HepG2 (cell line): Measurements from ENCODE around the gene CSNK1D. TPM values are rescaled to one million over a fixed set of nuclear protein-coding genes. Genes with fewer than 3 reads are reported as not detected.
A peak's percentile ranks its signal among the peaks of the same experiment; 100 is the strongest.

ENCODE experiments used
- CBX1 ChIP-seq: IDR thresholded peaks from one replicate; pipeline ENCODE4 v1.6.1; 2016; ENCODE audit warnings: antibody characterized with exemption, low read depth
- CENPT ChIP-seq: sonication (generic); formaldehyde crosslinking; IDR thresholded peaks from 2 replicates; pipeline ENCODE4 v1.8.0; 2022; ENCODE audit warnings: low read depth, mild to moderate bottlenecking, moderate library complexity, missing genetic modification reagents
- IKZF4 ChIP-seq: sonication (generic); formaldehyde crosslinking; IDR thresholded peaks from 2 replicates; pipeline ENCODE4 v1.5.1; 2020; ENCODE audit warnings: borderline replicate concordance, mild to moderate bottlenecking, low read depth, missing genetic modification reagents; ENCODE audit errors: not compliant biosample characterization
- NFAT5 ChIP-seq: sonication (generic); formaldehyde crosslinking; IDR thresholded peaks from 2 replicates; pipeline ENCODE4 v1.4.0; 2020; ENCODE audit warnings: missing genetic modification reagents
- NFYB ChIP-seq: sonication (generic); formaldehyde crosslinking; IDR thresholded peaks from 2 replicates; pipeline ENCODE4 v1.4.0; 2020; ENCODE audit warnings: missing genetic modification reagents
- NONO ChIP-seq, 2 experiments: fragments of 450-650 bp in 1 of 2; sonication (generic) in 1 of 2; formaldehyde crosslinking in 1 of 2; IDR thresholded peaks in 1 of 2; conservative IDR thresholded peaks in 1 of 2; 2 replicates each; pipeline versions ENCODE4 v1.6.1 to v1.8.0; 2017 to 2022; ENCODE audit warnings: mild to moderate bottlenecking in 1 of 2, missing genetic modification reagents in 1 of 2, moderate library complexity in 1 of 2
- NPAS2 ChIP-seq: sonication (generic); formaldehyde crosslinking; IDR thresholded peaks from 2 replicates; pipeline ENCODE4 v1.8.0; 2022; ENCODE audit warnings: mild to moderate bottlenecking, missing genetic modification reagents, borderline replicate concordance
- PAXIP1 ChIP-seq: sonication (generic); formaldehyde crosslinking; conservative IDR thresholded peaks from 2 replicates; pipeline ENCODE4 v1.4.0; 2020; ENCODE audit warnings: mild to moderate bottlenecking, missing genetic modification reagents, moderate library complexity
- SNAI1 ChIP-seq: sonication (generic); formaldehyde crosslinking; IDR thresholded peaks from 2 replicates; pipeline ENCODE4 v1.5.0; 2020; ENCODE audit warnings: mild to moderate bottlenecking, missing genetic modification reagents, borderline replicate concordance
- SRSF4 ChIP-seq: fragments of 200-400 bp; formaldehyde crosslinking; IDR thresholded peaks from one replicate; pipeline ENCODE4 v1.6.1; 2018; ENCODE audit warnings: mild to moderate bottlenecking, low read depth, low read length, moderate library complexity; ENCODE audit not compliant: poor library complexity, severe bottlenecking
- USF2 ChIP-seq, 2 experiments: sonication (generic) in 1 of 2; formaldehyde crosslinking in 1 of 2; IDR thresholded peaks; 2 replicates each; pipeline versions ENCODE4 v1.5.1 to v1.6.1; 2011 to 2020; ENCODE audit warnings: borderline replicate concordance in 1 of 2, low read depth in 1 of 2, low read length in 1 of 2, mild to moderate bottlenecking in 1 of 2, missing genetic modification reagents in 1 of 2, moderate library complexity in 1 of 2
- XRCC5 ChIP-seq: fragments of 200-400 bp; formaldehyde crosslinking; optimal IDR thresholded peaks from 2 replicates; pipeline ENCODE3; 2017; ENCODE audit warnings: mild to moderate bottlenecking, low read length
- ZNF251 ChIP-seq: sonication (generic); formaldehyde crosslinking; IDR thresholded peaks from 2 replicates; pipeline ENCODE4 v1.9.0; 2021; ENCODE audit warnings: mild to moderate bottlenecking, missing genetic modification reagents
- ZNF713 ChIP-seq: sonication (generic); formaldehyde crosslinking; IDR thresholded peaks from 2 replicates; pipeline ENCODE4 v1.4.0; 2020; ENCODE audit warnings: mild to moderate bottlenecking, missing genetic modification reagents
- polyA plus RNA-seq, 8 experiments: library from polyadenylated mRNA; depleted of rRNA in 3 of 8; stranded (reverse) in 7 of 8; unstranded in 1 of 8; fragments of >200 nt; fragmentation: Illumina TruSeq in 4 of 8; extraction: Trizol in 4 of 8; gene quantifications; 2 replicates each; pipeline versions ENCODE4 v1.2.1 to v1.2.3, GENCODE V29; 2011 to 2016; ENCODE audit warnings: low read depth in 4 of 8, missing spikeins in 1 of 8, mixed read lengths in 1 of 8; ENCODE audit not compliant: insufficient read depth in 1 of 8
- total RNA-seq, 5 experiments: library from RNA; depleted of rRNA; stranded (reverse); fragments of >200 nt; fragmentation: Illumina TruSeq; extraction: Trizol; gene quantifications; 2 replicates each; pipeline ENCODE4 v1.2.3, GENCODE V29; 2016; ENCODE audit warnings: low read depth in 1 of 5
- TF ChIP-seq, protein P1 (sequence below): sonication (generic); formaldehyde crosslinking; IDR thresholded peaks from 2 replicates; pipeline ENCODE4 v1.4.0; 2020; ENCODE audit warnings: mild to moderate bottlenecking, missing genetic modification reagents

Gene CSNK1D
- total and polyA plus RNA-seq, 2 of the 13 experiments (the other 11 are each of a cell fraction or from before 2014, with no cell fraction given): 31.5 to 128 TPM

- TF ChIP-seq USF2 (IDR thresholded peaks at IDR 0.05; ENCODE audit: low read depth, low read length) (no peak), USF2 (CRISPR knock-in tag; IDR thresholded peaks at IDR 0.05; ENCODE audit: borderline replicate concordance) (no peak), NONO (IDR thresholded peaks at IDR 0.05) (no peak), NONO (CRISPR knock-in tag; conservative IDR thresholded peaks at IDR 0.05) (peak; percentile 71), SRSF4 (no peak), IKZF4 (peak; percentile 53), CENPT (CRISPR knock-in tag) (peak; percentile 14; the same call in 1 of the 2 replicates), XRCC5 (no peak), NPAS2 (0 out of 2 replicates have a peak, but pooled peaks have one; percentile 58), ZNF251 (CRISPR knock-in tag) (no peak), NFYB (CRISPR knock-in tag) (peak; percentile 12; the same call in 1 of the 2 replicates), NFAT5 (CRISPR knock-in tag) (peak; percentile 90; the same call in 1 of the 2 replicates), SNAI1 (CRISPR knock-in tag) (peak; percentile 90; the same call in 1 of the 2 replicates), CBX1 (peak; percentile 63), ZNF713 (CRISPR knock-in tag) (no peak), PAXIP1 (CRISPR knock-in tag) (peak; percentile 73)
- TF ChIP-seq, protein P1, sequence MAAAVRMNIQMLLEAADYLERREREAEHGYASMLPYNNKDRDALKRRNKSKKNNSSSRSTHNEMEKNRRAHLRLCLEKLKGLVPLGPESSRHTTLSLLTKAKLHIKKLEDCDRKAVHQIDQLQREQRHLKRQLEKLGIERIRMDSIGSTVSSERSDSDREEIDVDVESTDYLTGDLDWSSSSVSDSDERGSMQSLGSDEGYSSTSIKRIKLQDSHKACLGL: peak; percentile 86
Observed at GRCh38 chr17:82273327-82274133, at the start of gene CSNK1D (continued).
